Stimulated activated CD8-positive, alpha-beta memory T cell treated with anti-CD3 and anti-CD28 coated beads, Interleukin-15, amount 100 ng/mL, for 48 hours (primary cell): ENCODE data around the gene C5orf63.
"Not testable (repeated sequence)": the region's sequence is repeated elsewhere in the genome, so short reads cannot be mapped to it uniquely, and the experiment has no call there.

ENCODE experiments used
- DNase-seq, 2 donors: peaks; one replicate each; pipeline ENCODE4 v3.0.0-alpha.2; 2020; ENCODE audit warnings: low read depth in 2 of 2

C5orf63 gene

GRCh38 chr5:127008300-127008975 lies 64.9 kb downstream of the C5orf63 start:
- DNase-seq, result no peak

DNA sequence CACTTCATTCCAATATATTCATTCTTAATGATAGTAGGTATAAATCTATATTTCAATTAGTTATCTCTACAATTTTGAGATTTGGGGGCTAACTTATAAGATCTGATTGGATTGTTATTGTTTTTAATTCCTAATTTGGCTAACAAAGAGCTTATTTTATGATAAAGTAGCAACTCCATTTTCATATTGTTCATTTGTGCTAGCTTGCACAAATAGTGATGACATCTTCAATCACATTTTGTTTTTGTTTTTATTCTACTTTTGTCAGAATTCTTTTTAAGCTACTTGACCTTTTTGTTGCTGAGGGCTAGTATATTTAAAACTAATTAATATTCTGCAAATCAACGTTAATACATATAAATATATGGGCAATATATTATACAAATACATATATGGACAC lies 65.8 kb downstream of the C5orf63 start:
- DNase-seq, result no peak

DNA sequence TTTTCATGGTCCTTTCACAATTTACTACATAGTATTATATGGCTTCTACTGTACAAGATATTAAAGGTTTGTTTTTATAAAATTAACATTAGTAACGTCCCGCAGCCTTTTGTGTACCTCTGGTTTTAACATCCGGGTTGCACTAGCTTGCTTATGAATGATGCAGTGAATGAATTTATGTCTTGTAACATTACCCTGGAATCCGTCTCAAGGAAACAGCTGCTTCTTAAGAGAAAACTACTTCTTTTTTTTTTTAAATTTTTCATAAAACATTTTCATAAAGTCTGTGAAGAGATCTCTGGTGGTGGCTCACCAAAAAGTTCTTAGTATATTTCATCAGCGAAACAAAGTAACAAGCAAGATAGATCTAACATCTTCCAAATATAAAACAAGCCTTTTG lies 66.6 kb downstream of the C5orf63 start:
- DNase-seq, result no peak

GRCh38 chr5:127005282-127005681 lies 68.0 kb downstream of the C5orf63 start:
- not testable (repeated sequence) for DNase-seq

- DNase-seq, result no peak
These were observed 68.6 kb downstream of the C5orf63 start for GRCh38 chr5:127004721-127005120.

- no peak for DNase-seq
These were observed 69.4 kb downstream of the C5orf63 start for GRCh38 chr5:127003798-127004495.

DNA sequence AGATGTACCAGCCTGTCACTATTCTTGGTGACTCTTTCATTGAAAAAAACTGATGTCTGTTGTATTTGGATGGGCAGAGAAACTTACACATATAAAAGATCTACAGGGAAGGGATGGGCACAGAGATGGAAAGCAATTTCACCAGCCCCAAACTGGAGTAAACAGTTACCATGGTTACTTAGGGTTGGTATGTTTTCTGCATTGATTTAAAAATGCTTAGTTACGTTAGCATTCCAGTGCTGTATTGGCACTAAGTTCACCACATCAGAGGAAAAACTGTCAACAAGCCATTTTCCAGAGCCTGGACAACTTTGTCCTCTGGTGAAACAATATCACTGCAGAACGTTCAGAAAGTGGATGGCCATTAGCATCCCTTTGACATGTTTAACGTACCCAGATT lies 70.9 kb downstream of the C5orf63 start:
- no peak for DNase-seq

GRCh38 chr5:127001621-127002296 lies 71.5 kb downstream of the C5orf63 start:
- DNase-seq, result no peak
